Hepatocyte (in vitro differentiated cells): Measurements from ENCODE around the gene CACNA1B.

Source experiments
- CTCF ChIP-seq: fragments of 200-600 bp; sonication (generic); IDR thresholded peaks from 2 replicates; pipeline ENCODE4 v1.5.1; 2016; ENCODE audit warnings: antibody characterized with exemption, mild to moderate bottlenecking; ENCODE audit not compliant: poor library complexity
- EZH2 ChIP-seq: fragments of 200-600 bp; sonication (generic); IDR thresholded peaks from 2 replicates; pipeline ENCODE4 v1.6.1; 2016; ENCODE audit warnings: antibody characterized with exemption, mild to moderate bottlenecking, borderline replicate concordance

DNA sequence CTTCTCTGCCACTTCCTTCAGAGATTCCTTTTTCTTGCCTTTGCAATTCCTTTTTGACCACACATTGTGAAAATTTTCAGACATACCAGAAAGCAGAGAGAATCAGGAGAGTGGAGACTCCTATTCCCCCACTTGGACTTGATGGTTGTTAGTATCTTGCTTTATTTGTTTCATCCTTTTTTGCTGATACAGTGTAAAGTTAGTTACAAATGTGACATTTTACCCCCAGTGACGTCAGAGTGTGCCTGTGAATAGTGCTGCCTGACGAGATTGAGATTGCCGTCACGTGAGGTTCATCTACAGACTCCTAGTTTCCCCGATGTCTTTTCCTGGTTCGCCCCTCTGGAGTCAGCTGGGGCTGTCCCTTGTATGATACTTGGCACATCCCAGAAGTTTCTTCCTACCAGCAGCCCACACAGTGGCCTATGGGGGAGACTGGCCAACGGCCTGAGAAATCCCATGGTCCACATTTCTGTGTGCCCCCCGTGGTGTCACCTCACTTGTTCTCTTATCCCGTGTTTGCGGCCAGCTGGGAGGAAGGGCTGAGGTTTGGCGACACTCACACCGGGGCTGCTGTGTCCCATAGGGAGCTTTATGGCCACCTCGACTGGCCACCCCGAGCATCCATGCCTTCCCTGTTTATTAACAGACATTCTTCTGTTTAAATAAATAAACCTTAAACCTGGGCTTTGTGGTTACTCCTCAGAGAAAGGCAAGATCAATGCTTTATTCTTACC is 48.2 kb upstream of the CACNA1B start:
- no peak for TF ChIP-seq CTCF
- no peak for TF ChIP-seq EZH2
